OCI-LY3 (cell line): ENCODE measurements around the gene ATG7.

Source experiments
- H2AFZ ChIP-seq: fragments of 200-600, 300-600 bp; shearing (Covaris generic); 2 replicates; pipeline ENCODE4 v1.6.0; 2014; ENCODE audit warnings: antibody characterized with exemption, low read depth, low read length
- H3K27ac ChIP-seq: fragments of 200-600, 300-600 bp; sonication (generic); 2 replicates; pipeline ENCODE4 v1.5.1; 2014; ENCODE audit warnings: mild to moderate bottlenecking, low read length, moderate library complexity, mixed read lengths
- H3K27me3 ChIP-seq: fragments of 200-600, 300-600 bp; sonication (generic); 2 replicates; pipeline ENCODE4 v1.6.1; 2014; ENCODE audit warnings: low read depth, low read length, mixed read lengths
- H3K36me3 ChIP-seq: fragments of 200-600, 300-600 bp; sonication (generic); replicated peaks from 2 replicates; pipeline ENCODE3; 2014; ENCODE audit warnings: low read depth, low read length, mixed read lengths
- H3K4me1 ChIP-seq: fragments of 300-600, 200-600 bp; sonication (generic); 2 replicates; pipeline ENCODE4 v1.6.1; 2014; ENCODE audit warnings: low read length, mixed read lengths
- H3K4me2 ChIP-seq: fragments of 200-600, 300-600 bp; sonication (generic); 2 replicates; pipeline ENCODE4 v1.6.1; 2014; ENCODE audit warnings: low read length, mixed read lengths
- H3K4me3 ChIP-seq: fragments of 300-600, 200-600 bp; sonication (generic); 2 replicates; pipeline ENCODE4 v1.5.1; 2014; ENCODE audit warnings: antibody characterized with exemption, mild to moderate bottlenecking, low read length, moderate library complexity
- H3K79me2 ChIP-seq: fragments of 300-600, 200-600 bp; shearing (Covaris generic); 2 replicates; pipeline ENCODE4 v1.6.1; 2014; ENCODE audit warnings: mild to moderate bottlenecking, low read length, mixed read lengths
- H3K9ac ChIP-seq: fragments of 300-600, 200-600 bp; shearing (Covaris generic); 2 replicates; pipeline ENCODE4 v1.6.0; 2014; ENCODE audit warnings: mild to moderate bottlenecking, low read length, moderate library complexity
- H3K9me3 ChIP-seq: fragments of 200-600, 300-600 bp; shearing (Covaris generic); 2 replicates; pipeline ENCODE4 v1.6.1; 2014; ENCODE audit warnings: low read length, mixed read lengths; ENCODE audit not compliant: insufficient read depth
- H4K20me1 ChIP-seq: fragments of 200-600, 300-600 bp; sonication (generic); 2 replicates; pipeline ENCODE4 v1.6.1; 2016; ENCODE audit warnings: low read length, mixed read lengths; ENCODE audit not compliant: insufficient read depth
- CTCF ChIP-seq: fragments of 200-600, 300-600 bp; sonication (generic); IDR thresholded peaks from 2 replicates; pipeline ENCODE4 v1.5.1; 2014; ENCODE audit warnings: antibody characterized with exemption, low read length, low read depth
- EZH2phosphoT487 ChIP-seq: fragments of 200-600 bp; shearing (Covaris generic); IDR thresholded peaks from 2 replicates; pipeline ENCODE4 v1.6.1; 2018; ENCODE audit warnings: antibody characterized with exemption, mixed run types, low read depth

The ATG7 gene

GRCh38 chr3:11596387-11596786 is 324.2 kb downstream of the ATG7 start:
- H3K79me2 ChIP-seq, result peaks cover 8% of the 10 kb centered on the region
- H3K4me1 ChIP-seq, result peaks cover 1% of the 10 kb centered on the region
- no peak overlapping the region for H3K4me3 ChIP-seq
- no peak for TF ChIP-seq CTCF
- TF ChIP-seq EZH2phosphoT487, result no peak
- H3K9me3 ChIP-seq, result no peaks in the 10 kb centered on the region; the same call in 1 of the 2 replicates
- H3K4me2 ChIP-seq, result no peak overlapping the region
- H3K27me3 ChIP-seq, result no peaks in the 10 kb centered on the region
- H3K36me3 ChIP-seq, result peaks cover 18% of the 10 kb centered on the region
- H3K9ac ChIP-seq, result no peak overlapping the region
- no peak overlapping the region for H2AFZ ChIP-seq
- H4K20me1 ChIP-seq, result peaks cover 18% of the 10 kb centered on the region
- H3K27ac ChIP-seq, result no peak overlapping the region

GRCh38 chr3:11600501-11601282 is 328.5 kb downstream of the ATG7 start:
- no peak overlapping the region for H2AFZ ChIP-seq
- no peaks in the 10 kb centered on the region; the same call in 1 of the 2 replicates for H3K9me3 ChIP-seq
- H3K4me3 ChIP-seq, result no peak overlapping the region
- H3K4me2 ChIP-seq, result no peak overlapping the region
- H3K27ac ChIP-seq, result no peak overlapping the region
- no peak overlapping the region for H3K9ac ChIP-seq
- no peaks in the 10 kb centered on the region for H3K27me3 ChIP-seq
- H3K4me1 ChIP-seq, result peaks cover 11% of the 10 kb centered on the region
- peaks cover 21% of the 10 kb centered on the region for H3K36me3 ChIP-seq
- peaks cover 6% of the 10 kb centered on the region for H4K20me1 ChIP-seq
- H3K79me2 ChIP-seq, result peaks cover 10% of the 10 kb centered on the region
- no peak for TF ChIP-seq EZH2phosphoT487
- no peak for TF ChIP-seq CTCF

- H3K4me2 ChIP-seq, result peak overlapping the region; percentile 37
- peaks cover 11% of the 10 kb centered on the region for H3K4me1 ChIP-seq
- no peak overlapping the region for H3K27ac ChIP-seq
Measured at GRCh38 chr3:11601446-11602238, 329.4 kb downstream of the ATG7 start.

More at GRCh38 chr3:11601446-11602238, 329.4 kb downstream of the ATG7 start:
- no peak for TF ChIP-seq EZH2phosphoT487
- no peak for TF ChIP-seq CTCF
- H3K9me3 ChIP-seq, result no peaks in the 10 kb centered on the region; the same call in 1 of the 2 replicates
- H3K36me3 ChIP-seq, result peaks cover 21% of the 10 kb centered on the region
- 0 out of 2 replicates have a peak overlapping the region, but pooled peaks have one; percentile 17 for H3K4me3 ChIP-seq
- peaks cover 6% of the 10 kb centered on the region for H4K20me1 ChIP-seq
- H3K79me2 ChIP-seq, result peaks cover 10% of the 10 kb centered on the region
- H2AFZ ChIP-seq, result no peak overlapping the region
- no peak overlapping the region for H3K9ac ChIP-seq
- H3K27me3 ChIP-seq, result no peaks in the 10 kb centered on the region
